ENCODE results near the gene CCDC69.

The CCDC69 gene

GRCh38 chr5:151147033-151147432 is 76.9 kb downstream of the CCDC69 start:
- Histone ChIP-seq H2AFZ (ENCODE audit: low read length) (no peak overlapping the region), H3K4me2 (ENCODE audit: low read length) (no peak overlapping the region), H3K36me3 (ENCODE audit: insufficient read depth, low read length) (no peaks in the 10 kb centered on the region), H3K27me3 (ENCODE audit: insufficient read depth, low read length) (no peaks in the 10 kb centered on the region; the same call in 1 of the 2 replicates), H3K9me2 (ENCODE audit: low read depth, low read length) (no peaks in the 10 kb centered on the region), H3K4me1 (ENCODE audit: insufficient read depth, low read length, severe bottlenecking) (peaks cover 24% of the 10 kb centered on the region), H3K9ac (ENCODE audit: low read length) (no peak overlapping the region), H3K4me3 (ENCODE audit: low read depth, low read length, poor library complexity, severe bottlenecking) (no peak overlapping the region), H3F3A (ENCODE audit: insufficient read depth, low read length) (no peaks in the 10 kb centered on the region), H3K27ac (ENCODE audit: low read depth, low read length, poor library complexity, severe bottlenecking) (no peak overlapping the region), H3K79me2 (ENCODE audit: insufficient read depth, low read length) (no peaks in the 10 kb centered on the region), H3K9me3 (ENCODE audit: low read length) (no peaks in the 10 kb centered on the region), H4K20me1 (ENCODE audit: insufficient read depth, low read length) (no peaks in the 10 kb centered on the region)
- TF ChIP-seq EZH2 (IDR thresholded peaks at IDR 0.05; ENCODE audit: borderline replicate concordance, low read length) (no peak), CTCF (IDR thresholded peaks at IDR 0.05; ENCODE audit: low read length) (no peak)

- H3K36me3 ChIP-seq (ENCODE audit: insufficient read depth, low read length) = no peaks in the 10 kb centered on the region
- no peak overlapping the region for H2AFZ ChIP-seq (ENCODE audit: low read length)
- TF ChIP-seq EZH2 (IDR thresholded peaks at IDR 0.05; ENCODE audit: borderline replicate concordance, low read length) = no peak
- TF ChIP-seq CTCF (IDR thresholded peaks at IDR 0.05; ENCODE audit: low read length) = no peak
- no peaks in the 10 kb centered on the region for H3K79me2 ChIP-seq (ENCODE audit: insufficient read depth, low read length)
- no peak overlapping the region for H3K9ac ChIP-seq (ENCODE audit: low read length)
- H3K4me3 ChIP-seq (ENCODE audit: low read depth, low read length, poor library complexity, severe bottlenecking) = no peak overlapping the region
- no peaks in the 10 kb centered on the region; the same call in 1 of the 2 replicates for H3K27me3 ChIP-seq (ENCODE audit: insufficient read depth, low read length)
- H3K9me3 ChIP-seq (ENCODE audit: low read length) = no peaks in the 10 kb centered on the region
- H3K9me2 ChIP-seq (ENCODE audit: low read depth, low read length) = no peaks in the 10 kb centered on the region
- no peak overlapping the region for H3K4me2 ChIP-seq (ENCODE audit: low read length)
- no peaks in the 10 kb centered on the region for H3F3A ChIP-seq (ENCODE audit: insufficient read depth, low read length)
- H4K20me1 ChIP-seq (ENCODE audit: insufficient read depth, low read length) = no peaks in the 10 kb centered on the region
- H3K4me1 ChIP-seq (ENCODE audit: insufficient read depth, low read length, severe bottlenecking) = peaks cover 26% of the 10 kb centered on the region
- no peak overlapping the region for H3K27ac ChIP-seq (ENCODE audit: low read depth, low read length, poor library complexity, severe bottlenecking)
These were observed 77.8 kb downstream of the CCDC69 start for GRCh38 chr5:151146061-151146460.

GRCh38 chr5:151144922-151145321 is 79.0 kb downstream of the CCDC69 start:
- no peak for TF ChIP-seq CTCF (IDR thresholded peaks at IDR 0.05; ENCODE audit: low read length)
- no peaks in the 10 kb centered on the region for H3F3A ChIP-seq (ENCODE audit: insufficient read depth, low read length)
- no peak overlapping the region for H3K4me3 ChIP-seq (ENCODE audit: low read depth, low read length, poor library complexity, severe bottlenecking)
- no peaks in the 10 kb centered on the region for H4K20me1 ChIP-seq (ENCODE audit: insufficient read depth, low read length)
- H3K9me3 ChIP-seq (ENCODE audit: low read length) = no peaks in the 10 kb centered on the region
- H3K79me2 ChIP-seq (ENCODE audit: insufficient read depth, low read length) = no peaks in the 10 kb centered on the region
- no peak overlapping the region for H2AFZ ChIP-seq (ENCODE audit: low read length)
- no peak overlapping the region for H3K27ac ChIP-seq (ENCODE audit: low read depth, low read length, poor library complexity, severe bottlenecking)
- H3K4me2 ChIP-seq (ENCODE audit: low read length) = no peak overlapping the region
- H3K9me2 ChIP-seq (ENCODE audit: low read depth, low read length) = no peaks in the 10 kb centered on the region
- no peaks in the 10 kb centered on the region for H3K36me3 ChIP-seq (ENCODE audit: insufficient read depth, low read length)
- no peaks in the 10 kb centered on the region; the same call in 1 of the 2 replicates for H3K27me3 ChIP-seq (ENCODE audit: insufficient read depth, low read length)
- H3K9ac ChIP-seq (ENCODE audit: low read length) = no peak overlapping the region
- H3K4me1 ChIP-seq (ENCODE audit: insufficient read depth, low read length, severe bottlenecking) = peaks cover 14% of the 10 kb centered on the region

Measured in OCI-LY1 (cell line).